ENCODE data around the gene PIK3R6.

PIK3R6 gene

DNA sequence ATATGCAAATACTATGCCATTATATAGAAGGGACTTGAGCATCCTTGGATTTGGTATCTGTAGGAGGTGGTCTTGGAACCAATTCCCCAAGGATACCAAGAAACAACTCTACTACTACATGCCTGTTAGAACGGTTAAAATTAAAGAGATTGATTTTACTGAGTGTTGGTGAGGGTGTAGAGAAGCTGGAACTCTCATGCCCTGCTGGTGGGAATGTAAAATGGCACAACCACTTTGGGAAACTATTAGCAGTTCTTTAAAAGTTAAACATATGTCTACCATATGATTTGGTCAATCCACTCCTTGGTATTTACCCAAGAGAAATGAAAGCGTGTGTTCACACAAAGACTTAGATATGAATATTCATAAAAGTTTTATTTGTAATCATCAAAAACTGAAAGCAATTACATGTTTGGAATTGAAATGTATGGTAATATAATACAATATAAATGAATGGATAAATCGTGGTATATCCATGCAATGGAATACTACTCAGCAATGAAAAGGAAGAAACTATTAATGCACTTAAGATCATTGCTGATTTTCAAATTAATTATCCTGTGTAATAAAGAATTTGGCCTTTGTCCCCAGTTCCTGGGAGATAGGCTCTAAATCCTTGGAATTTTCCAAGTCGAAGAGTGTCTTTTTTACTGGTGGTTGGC, 76.1 kb downstream of the PIK3R6 start:
- no peak for DNase-seq

DNA sequence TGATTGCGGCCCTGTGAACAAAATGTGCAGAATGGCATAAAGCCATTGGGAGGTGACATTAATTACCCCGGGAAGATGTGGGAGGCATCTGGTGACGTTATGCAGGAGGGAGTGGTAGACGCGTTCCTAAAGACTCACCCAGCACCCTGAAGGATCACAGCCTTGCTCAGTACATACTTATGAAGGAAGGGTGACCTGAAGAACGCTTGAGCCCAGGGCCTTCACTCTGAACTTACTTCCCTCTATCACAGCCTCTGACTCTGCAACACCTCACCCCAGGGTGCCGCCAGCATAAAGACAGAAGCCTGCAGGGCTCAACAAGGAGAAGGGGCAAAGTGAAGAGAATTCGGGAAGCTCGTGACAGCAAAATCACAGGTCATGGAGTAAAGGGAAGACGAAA, 77.7 kb downstream of the PIK3R6 start:
- DNase-seq, result no peak

DNA sequence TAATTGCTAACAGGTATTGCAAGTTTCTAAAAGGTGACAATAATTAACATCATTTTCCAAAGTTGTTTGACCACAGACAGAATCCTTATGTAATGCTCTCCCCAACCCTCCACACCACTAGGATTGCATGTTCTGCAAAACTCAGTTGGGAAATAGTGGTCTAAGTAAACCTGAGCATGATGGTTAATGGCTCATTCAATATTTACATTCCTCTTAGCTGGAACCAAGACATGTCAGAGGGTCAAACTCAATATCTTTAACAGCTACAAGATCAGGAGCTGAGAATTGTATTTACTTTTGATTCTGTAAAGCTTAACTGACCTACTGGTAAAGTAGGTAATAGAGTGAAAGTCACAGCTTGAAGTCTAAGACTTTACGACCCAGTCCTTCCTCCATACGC, 78.5 kb downstream of the PIK3R6 start:
- no peak for DNase-seq

DNA sequence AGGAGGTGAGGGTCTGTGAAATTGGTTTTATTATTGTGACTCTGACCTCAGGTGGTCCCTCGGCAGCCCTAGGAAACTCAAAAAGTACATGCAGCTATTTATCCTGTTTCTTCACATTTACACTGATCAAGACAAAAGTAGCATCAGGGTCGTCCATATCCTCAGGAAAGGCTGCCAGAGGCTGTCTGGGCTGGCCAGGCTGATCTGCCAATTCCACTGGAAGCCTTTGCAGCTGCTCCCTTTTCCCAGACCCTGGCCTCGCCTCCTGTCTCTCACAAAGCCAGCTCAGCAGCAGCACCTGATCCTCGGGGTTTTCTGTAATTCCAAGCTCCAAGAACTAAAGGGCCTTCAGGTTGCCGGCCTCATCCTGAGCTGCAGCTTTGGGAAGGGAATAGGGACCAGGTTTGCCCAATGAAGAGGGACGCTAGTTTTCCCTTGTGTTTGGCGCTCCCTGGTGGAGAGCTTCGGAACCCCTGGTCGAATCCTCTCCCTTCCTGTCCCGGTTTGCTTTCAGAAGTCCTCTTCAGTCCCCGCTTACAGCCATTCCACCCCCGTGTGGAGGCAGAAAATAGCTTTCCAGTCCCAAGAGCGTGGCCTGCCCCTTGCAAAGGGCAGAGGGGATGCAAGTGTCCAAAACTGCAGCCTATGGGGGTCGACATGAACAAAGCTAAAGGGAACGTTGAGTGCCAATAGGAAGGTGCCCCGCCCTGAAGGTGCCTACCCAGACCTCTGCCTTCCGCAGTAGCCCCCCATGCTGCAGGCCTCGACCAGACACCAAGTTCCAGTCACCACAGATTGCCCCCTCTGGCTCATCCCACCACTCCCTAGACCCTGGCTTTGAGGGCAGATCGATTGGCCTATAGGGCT, 81.7 kb downstream of the PIK3R6 start:
- DNase-seq, result peak; percentile 62

DNA sequence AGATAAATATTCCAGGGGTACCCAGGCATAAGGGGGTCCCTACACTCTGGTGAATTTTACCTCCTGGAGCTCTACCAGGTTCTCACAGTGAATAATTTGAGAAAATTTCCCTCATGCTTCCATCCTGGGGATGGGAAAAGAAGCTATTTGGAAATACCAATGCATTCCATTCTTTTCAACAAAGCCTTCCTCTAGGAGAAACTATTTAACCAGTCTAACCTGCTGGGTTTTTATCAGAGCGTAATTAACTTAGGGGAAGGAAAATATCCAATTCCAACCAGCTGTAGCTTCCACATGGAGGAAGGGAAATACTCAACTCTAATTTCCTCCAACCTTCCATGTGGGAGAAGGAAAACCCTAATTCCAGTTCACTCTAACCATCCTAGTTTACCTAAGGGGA, 85.3 kb downstream of the PIK3R6 start:
- DNase-seq, result no peak

DNA sequence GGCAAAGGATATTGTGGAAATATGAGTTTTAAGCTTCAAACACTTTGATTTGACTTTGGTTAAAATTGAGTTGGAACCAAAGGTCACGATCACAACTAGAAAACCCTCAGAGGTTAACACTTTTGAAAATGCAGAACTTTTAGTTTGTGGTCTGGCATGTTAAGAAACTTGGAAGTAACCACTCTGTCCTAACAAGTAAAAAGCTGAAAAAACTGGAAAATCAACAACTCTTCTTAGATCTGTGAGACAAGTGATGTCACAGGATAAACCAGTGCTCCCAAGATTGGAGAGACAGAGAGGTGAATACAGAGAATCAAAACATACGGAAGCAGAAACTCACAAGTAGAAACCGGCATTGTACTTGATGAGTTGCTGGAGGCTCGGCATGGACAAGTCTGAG, 85.7 kb downstream of the PIK3R6 start:
- no peak for DNase-seq

DNA sequence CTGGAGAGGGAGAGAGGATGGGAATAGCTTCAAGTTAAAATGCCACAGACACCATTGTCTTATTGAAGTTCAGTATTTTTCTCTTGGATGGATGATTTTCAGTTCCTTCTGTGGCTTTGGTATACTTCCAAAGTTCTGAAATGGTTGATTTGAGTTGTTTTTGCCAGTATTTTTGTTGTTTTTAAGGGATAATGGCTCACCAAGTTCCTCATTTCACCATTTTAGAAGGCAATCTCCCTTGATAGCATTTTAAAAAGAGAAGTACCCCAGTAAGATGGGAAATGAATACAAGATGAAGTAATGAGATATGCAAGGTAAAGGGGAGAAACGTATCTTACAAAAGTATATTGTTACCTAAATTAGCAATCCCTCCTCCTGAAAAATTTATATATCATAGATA, 90.6 kb downstream of the PIK3R6 start:
- no peak for DNase-seq

DNA sequence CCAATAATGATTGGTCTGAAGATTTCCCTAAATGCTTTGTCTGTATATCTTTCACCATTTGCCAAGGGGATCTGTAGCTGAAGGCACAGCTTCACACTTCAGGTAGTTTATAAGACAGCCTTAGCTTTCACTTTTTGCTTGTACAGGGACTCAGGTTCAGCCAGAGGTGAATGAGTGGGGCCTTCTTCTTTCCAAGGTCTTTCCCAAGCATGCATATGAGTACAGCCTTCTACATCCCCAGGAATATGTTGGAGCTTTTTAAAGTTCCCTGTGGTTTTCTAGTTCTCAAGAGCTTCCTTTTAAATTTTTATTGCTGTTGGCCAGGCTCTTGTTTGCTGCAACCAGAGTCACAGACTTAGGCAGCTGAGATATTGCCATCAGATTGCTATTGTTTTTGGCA, 91.2 kb downstream of the PIK3R6 start:
- no peak for DNase-seq

DNA sequence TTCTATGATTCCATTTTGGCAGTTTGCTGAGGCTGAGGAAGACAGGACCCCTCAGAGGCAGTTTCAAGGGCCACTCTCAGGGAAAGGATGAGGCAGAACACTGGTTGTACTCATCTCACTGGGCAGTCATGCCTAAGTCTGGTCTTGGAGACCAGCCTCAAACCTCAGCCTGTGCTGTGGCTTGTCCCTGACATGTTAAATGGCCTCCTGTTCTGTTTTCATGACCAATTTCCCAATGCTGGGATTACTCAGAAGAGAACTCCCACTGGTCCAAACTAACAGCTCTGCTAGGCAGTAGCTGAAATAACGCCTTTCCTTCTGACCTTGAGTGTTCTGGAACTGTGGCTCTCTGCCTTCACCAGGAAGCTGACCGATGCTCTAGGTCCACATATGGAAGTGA, 100.7 kb downstream of the PIK3R6 start:
- no peak for DNase-seq

DNA sequence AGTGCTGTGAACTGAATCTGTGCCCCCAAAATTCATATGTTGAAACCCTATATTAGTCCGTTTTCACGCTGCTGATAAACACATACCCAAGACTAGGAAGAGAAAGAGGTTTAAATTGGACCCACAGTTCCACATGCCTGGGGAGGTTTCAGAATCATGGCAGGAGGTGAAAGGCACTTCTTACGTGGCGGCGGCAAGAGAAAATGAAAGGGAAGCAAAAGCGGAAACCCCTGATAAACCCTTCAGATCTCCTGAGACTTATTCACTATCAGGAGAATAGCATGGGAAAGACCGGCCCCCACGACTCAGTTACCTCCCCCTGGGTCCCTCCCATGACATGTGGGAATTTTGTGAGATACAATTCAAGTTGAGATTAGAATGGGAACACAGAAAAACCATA, 105.5 kb downstream of the PIK3R6 start:
- no peak for DNase-seq

DNA sequence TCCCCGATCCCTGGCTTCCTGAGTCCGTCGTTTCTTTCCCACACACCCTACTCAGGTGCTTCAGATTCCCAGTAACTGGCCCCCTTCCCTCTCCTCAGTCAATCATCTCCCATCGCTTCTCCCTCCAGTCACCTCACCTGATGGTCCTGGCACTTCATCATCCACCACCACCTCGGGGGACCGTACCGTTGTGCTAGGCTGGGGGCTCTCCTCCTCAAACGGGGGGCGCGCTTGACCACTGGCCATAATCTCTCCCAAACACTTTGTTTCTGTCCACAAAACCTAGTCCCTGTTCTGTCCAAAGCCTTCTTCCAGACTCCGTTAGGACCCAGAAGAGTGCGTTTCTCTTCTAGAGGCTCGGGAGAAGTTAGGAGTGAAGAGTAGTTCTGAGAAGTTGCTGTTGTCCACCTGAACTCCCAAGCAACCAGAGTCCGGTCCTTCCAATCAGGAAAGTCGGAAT, 109.3 kb downstream of the PIK3R6 start, which contains the start of gene SPDYE4:
Gene SPDYE4 (minus strand): TSS at position 410 of the 460 bp plus-strand sequence. CDS start 164 bp downstream, at position 246.
- no peak for DNase-seq

DNA sequence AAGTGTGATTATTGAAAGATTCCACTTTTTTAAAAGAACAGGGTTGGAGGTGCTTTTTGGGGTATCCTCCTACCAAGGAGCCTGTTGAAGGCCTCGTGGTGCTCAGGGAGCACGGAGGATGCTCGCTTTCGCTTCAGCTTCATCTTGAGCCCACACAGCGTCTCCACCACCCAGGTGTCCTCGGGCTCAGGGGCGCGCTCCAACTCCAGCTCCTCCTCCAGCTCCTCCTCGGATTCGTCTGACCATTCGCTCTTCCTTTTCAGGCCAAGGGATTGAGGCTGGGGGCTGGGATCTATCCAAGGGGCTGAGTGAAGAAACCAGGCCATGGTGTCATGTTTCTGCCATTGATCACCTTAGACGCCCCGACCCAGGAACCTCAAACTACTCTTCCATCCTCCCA, 110.3 kb downstream of the PIK3R6 start:
- no peak for DNase-seq

DNA sequence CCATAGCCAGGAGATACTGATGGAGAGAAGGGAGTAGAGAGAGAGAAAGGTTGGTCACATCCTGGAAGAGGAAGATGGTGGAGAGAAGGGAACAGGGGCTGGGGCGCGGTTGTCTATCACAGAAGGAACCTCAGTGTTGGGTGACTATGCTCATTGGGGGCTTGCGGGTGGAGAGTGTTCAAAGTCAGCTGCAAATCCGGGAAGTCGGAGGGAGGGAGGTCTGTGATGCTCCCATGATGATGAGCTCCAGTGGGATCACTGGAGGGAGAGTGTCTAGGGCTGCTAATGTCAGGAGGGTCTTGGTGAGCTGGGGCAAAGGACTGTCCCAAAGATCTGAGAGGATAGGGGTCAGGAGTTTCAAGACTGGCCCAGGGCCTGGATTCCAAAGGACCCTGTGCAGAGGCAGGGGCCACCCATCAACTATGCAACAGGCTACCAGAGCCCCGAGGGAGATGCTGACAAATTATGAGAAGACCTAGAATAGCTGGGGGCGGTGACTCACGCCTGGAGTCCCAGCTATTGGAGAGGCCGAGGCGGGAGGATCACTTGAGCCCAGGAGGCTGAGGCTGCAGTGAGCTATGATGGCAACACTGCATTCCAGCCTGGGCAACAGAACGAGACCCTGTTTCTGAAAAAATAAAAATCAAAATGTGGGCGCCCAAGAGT, 111.8 kb downstream of the PIK3R6 start:
- DNase-seq, result no peak

DNA sequence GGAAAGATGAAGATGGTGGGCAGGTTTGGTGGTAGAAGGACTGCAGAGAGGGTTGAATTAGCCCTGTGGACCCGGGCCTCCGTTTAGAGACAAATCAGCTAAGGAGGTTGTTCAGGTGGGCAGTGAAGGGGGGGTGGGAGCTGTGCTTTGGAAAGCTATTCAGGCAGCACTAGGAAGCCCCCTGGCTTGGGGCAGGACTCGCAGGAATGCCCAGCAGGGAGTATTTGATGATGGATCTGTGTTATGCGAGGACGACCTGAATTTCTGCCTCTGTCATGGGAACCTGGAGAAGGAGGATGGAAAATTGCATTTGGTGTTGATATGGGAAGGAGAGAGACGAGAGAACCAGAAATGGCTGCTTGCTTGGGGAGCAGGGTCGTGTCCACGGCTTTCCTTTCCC, 112.6 kb downstream of the PIK3R6 start:
- no peak for DNase-seq

DNA sequence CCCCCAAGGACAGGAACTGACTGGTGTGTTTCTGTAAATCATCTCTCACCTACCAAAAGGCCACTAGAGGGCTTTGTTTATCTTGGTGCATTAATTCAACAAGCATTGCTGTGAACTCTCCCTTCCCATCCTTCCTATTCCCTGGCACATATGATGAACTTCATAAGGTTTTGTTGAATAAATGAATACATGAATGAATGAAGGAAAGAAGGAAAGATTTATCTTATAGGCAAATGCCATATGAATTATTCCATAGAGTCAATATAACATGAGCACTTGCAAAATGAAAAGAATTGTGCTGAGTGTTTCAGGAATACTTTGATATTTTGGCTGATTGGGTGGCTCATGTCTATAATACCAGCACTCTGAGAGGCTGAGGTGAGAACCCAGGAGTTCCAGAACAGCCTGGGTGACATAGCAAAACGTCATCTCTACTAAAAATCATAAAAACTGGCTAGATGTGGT, 113.5 kb downstream of the PIK3R6 start:
- DNase-seq, result no peak

DNA sequence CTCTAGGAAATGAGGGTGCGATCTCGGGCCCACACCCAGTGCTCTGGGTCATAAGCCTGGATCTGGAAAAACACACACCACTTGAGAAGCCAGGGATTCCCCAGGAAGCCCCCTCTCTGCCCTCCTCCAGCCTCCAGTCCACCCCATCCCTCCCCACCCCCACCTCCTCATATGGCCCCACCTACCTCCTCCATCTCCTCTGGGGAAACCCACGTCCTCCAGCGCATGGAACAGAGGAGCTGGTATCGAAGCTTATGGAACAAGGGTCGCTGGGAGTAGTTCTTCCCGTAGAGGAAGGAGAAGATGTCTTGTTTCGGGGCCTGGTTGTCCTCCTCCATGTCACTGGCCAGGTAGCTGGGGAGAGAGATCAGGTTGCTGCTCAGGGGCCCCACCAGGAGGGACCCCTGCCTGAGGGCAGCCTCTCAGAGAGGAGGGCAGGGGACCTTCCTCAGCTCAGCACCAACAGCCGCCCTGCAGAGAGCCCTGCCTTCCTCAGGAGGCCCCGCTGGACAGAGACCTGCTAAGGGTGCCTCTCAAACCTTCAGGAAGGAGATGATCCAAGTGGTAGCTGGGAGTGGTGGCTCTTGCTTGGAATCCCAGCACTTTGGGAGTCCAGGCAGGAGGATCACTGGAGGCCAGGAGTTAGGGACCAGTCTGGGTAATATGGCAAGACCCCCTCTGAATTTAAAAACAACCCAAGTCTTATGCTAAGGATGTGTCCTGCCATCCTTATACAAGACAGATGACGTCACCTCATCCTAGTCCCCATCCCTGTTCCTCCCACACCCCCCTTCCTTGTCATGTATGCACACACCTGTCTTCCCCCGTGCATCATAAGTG, 114.1 kb downstream of the PIK3R6 start:
- DNase-seq, result no peak

All from activated naive CD4-positive, alpha-beta T cell treated with Interleukin-2 at 50 U/mL for 16 hours (primary cell).